HG02678 (cell line): Measurements from ENCODE around the gene GPBAR1.

Experiments used
- ATAC-seq: cut with Tn5 transposase; IDR thresholded peaks from one replicate; pipeline ENCODE4 v1.9.1; 2021; ENCODE audit warnings: mild to moderate bottlenecking, moderate library complexity; ENCODE audit not compliant: unreplicated experiment

The GPBAR1 gene

GRCh38 chr2:218282173-218282991, 21.6 kb downstream of the GPBAR1 start:
- ATAC-seq, result no peak

GRCh38 chr2:218284106-218284811, 23.4 kb downstream of the GPBAR1 start:
- ATAC-seq, result peak; percentile 46

- ATAC-seq, result no peak
Measured at GRCh38 chr2:218285604-218286003, 24.8 kb downstream of the GPBAR1 start.

GRCh38 chr2:218286570-218287459, 26.0 kb downstream of the GPBAR1 start:
- peak; percentile 61 for ATAC-seq

GRCh38 chr2:218289639-218290315, 29.0 kb downstream of the GPBAR1 start:
- no peak for ATAC-seq

GRCh38 chr2:218290316-218291261, 29.8 kb downstream of the GPBAR1 start:
- peak; percentile 60 for ATAC-seq

GRCh38 chr2:218291318-218292047, 30.7 kb downstream of the GPBAR1 start:
- no peak for ATAC-seq

GRCh38 chr2:218292048-218293014, 31.5 kb downstream of the GPBAR1 start, which contains the start of gene TMBIM1:
Gene TMBIM1, minus strand, starts transcription at chr2:218292503. Its CDS starts 10,362 bp downstream, at chr2:218282141.
- ATAC-seq, result peak; percentile 76

- ATAC-seq, result no peak
Measured at GRCh38 chr2:218293715-218294429, 33.1 kb downstream of the GPBAR1 start.

- no peak for ATAC-seq
Measured at GRCh38 chr2:218294430-218295022, 33.7 kb downstream of the GPBAR1 start.

- no peak for ATAC-seq
Measured at GRCh38 chr2:218295029-218295428, 34.2 kb downstream of the GPBAR1 start.

GRCh38 chr2:218296200-218296599, 35.4 kb downstream of the GPBAR1 start:
- no peak for ATAC-seq

- ATAC-seq, result no peak
Measured at GRCh38 chr2:218296847-218297246, 36.0 kb downstream of the GPBAR1 start.

GRCh38 chr2:218298314-218298875, 37.6 kb downstream of the GPBAR1 start:
- ATAC-seq, result no peak

- ATAC-seq, result no peak
Measured at GRCh38 chr2:218300141-218300540, 39.3 kb downstream of the GPBAR1 start.

GRCh38 chr2:218301176-218301819, 40.5 kb downstream of the GPBAR1 start:
- ATAC-seq, result no peak
